Cardiac septum (tissue), 1 donor: ENCODE results near the gene COL4A2. TPM values are rescaled to one million over a fixed set of nuclear protein-coding genes. Genes with fewer than 3 reads are reported as not detected.

Source experiments
- DNase-seq: peaks from one replicate; pipeline ENCODE4 v3.0.0-alpha.2; 2020; ENCODE audit warnings: low spot score
- intact Hi-C: fragments of 100-400 bp; cut with DNase I; formaldehyde crosslinking; loops from one replicate; pipeline ENCODE4 v1.14.0; 2022
- total RNA-seq: library from RNA; stranded (reverse); fragmentation: NEBNext Ultra II Directional; extraction: Animal tissue kit (Norgen Biotek cat#: 25700); gene quantifications from one replicate; pipeline ENCODE4 v1.2.1, GENCODE V29; 2021
- donor health status: DM: no; HTN: no; CAD: no.

Gene COL4A2
- total RNA-seq, 1 donor from 2014 or later = 165 TPM

- no peak for DNase-seq
- intact Hi-C loops = loop anchor here (5.0 kb wide), 1 partner anchor 35 kb away; no protein-coding TSS in a partner anchor
Observed at GRCh38 chr13:110301606-110302553, 5.2 kb upstream of the COL4A2 start.

DNA sequence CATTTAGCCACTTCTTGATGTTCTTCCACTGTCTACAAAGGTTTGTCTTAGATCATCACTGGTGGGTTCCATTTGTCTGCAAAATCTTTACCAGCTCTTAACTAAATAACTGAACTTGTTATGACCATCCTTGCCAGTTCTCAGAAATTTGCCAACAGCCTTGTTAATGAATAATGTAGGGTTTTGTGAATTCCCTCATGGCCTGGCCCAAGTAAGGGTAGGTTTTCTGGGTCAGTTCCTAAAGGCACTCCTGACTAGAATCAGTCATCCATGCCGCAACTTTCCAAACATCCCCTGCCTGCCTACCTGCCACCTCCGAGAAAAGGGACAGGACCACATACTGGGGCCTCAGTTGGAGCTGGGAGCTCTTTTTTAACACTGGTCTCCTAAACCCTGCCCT, 4.1 kb upstream of the COL4A2 start:
- intact Hi-C loops = loop anchor here (5.0 kb wide), 1 partner anchor 36 kb away; no protein-coding TSS in a partner anchor

GRCh38 chr13:110303644-110304043, 3.4 kb upstream of the COL4A2 start:
- peak; percentile 58 for DNase-seq
- intact Hi-C loops = loop anchor here (2.0 to 5.0 kb wide), 2 partner anchors 36 to 103 kb away; no protein-coding TSS in a partner anchor

More for the DNA sequence above, 4.1 kb upstream of the COL4A2 start:
- DNase-seq = no peak

GRCh38 chr13:110304256-110304655, 2.8 kb upstream of the COL4A2 start:
- intact Hi-C loops = loop anchor here (2.0 to 5.0 kb wide), 2 partner anchors 37 to 103 kb away; no protein-coding TSS in a partner anchor
- DNase-seq = peak; percentile 67

DNA sequence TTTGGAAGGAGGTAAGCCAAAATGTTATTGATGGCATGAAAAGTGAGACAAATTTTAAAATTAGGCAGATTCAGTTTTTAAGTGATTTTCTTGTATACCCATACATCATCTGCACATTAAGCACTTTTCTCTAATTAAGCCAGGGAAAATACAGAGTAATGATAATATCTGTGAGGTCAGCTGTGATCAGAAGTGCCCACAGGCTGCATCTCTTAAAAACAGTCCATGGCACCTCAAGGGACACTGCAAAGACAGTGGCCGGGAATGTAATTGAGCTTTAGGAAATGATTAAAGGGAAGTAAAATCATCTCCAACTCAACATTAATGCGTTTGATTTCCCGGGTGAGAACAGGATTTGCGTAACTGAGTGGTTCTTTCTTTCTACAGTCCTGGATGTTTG, 2.1 kb upstream of the COL4A2 start:
- DNase-seq = no peak
- intact Hi-C loops = loop anchor here (2.0 to 5.0 kb wide), 2 partner anchors 73 to 102 kb away; no protein-coding TSS in a partner anchor

GRCh38 chr13:110305544-110305943, 1.5 kb upstream of the COL4A2 start:
- intact Hi-C loops = loop anchor here (2.0 to 5.0 kb wide), 2 partner anchors 73 to 101 kb away; no protein-coding TSS in a partner anchor

GRCh38 chr13:110305949-110306339, 1.1 kb upstream of the COL4A2 start:
- peak; percentile 20 for DNase-seq
- intact Hi-C loops = loop anchor here (2.0 to 5.0 kb wide), 2 partner anchors 74 to 101 kb away; no protein-coding TSS in a partner anchor

More at GRCh38 chr13:110305544-110305943, 1.5 kb upstream of the COL4A2 start:
- no peak for DNase-seq

GRCh38 chr13:110306340-110306959, 634 bp upstream of the COL4A2 start:
- intact Hi-C loops = loop anchor here (5.0 kb wide), 1 partner anchor 74 kb away; no protein-coding TSS in a partner anchor
- DNase-seq = peak; percentile 72

DNA sequence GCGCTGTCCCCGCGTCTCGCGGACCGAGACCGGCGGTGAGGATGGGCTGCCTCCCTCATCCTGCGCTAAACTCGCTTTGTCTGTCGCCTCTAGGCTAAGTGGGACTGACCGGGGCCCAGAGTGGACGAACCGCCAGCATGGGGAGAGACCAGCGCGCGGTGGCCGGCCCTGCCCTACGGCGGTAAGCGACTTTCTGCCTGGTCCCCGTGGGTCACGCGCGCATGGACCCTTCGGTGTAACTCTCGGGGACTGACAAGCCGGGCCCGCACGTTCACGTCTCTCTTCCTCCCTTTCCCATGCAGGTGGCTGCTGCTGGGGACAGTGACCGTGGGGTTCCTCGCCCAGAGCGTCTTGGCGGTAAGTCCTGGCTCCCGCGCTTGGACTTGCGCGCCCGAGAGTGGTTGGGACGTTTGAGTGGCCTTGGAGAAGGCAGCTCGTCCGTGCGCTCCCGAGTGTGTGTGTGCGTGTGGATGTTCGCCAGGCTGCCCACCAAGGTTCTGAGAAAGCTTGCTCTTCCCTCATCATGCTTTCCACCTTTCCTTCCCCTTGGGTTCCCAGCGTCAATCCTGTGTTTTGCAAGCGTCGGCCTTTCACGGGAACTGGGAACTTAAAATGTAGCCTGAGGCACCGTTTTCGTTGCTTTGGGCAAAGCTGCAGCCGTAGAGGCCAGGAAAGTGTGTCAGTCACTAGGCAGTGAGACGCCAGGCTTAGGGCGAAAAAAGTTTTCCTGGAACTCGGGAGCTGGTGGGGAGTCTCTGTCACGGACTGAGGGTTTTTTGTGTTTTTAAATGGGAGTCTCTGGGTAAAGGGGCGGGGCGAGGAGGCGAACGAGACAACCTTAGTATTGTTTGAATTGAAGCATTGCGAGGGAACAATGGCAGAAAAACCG, 927 bp downstream of the COL4A2 start:
- intact Hi-C loops = loop anchor here (5.0 kb wide), 1 partner anchor 76 kb away; no protein-coding TSS in a partner anchor
- peak; percentile 77 for DNase-seq

GRCh38 chr13:110308656-110309359, 1.7 kb downstream of the COL4A2 start:
- peak; percentile 68 for DNase-seq
- intact Hi-C loops = loop anchor here (5.0 kb wide), 1 partner anchor 77 kb away; no protein-coding TSS in a partner anchor

DNA sequence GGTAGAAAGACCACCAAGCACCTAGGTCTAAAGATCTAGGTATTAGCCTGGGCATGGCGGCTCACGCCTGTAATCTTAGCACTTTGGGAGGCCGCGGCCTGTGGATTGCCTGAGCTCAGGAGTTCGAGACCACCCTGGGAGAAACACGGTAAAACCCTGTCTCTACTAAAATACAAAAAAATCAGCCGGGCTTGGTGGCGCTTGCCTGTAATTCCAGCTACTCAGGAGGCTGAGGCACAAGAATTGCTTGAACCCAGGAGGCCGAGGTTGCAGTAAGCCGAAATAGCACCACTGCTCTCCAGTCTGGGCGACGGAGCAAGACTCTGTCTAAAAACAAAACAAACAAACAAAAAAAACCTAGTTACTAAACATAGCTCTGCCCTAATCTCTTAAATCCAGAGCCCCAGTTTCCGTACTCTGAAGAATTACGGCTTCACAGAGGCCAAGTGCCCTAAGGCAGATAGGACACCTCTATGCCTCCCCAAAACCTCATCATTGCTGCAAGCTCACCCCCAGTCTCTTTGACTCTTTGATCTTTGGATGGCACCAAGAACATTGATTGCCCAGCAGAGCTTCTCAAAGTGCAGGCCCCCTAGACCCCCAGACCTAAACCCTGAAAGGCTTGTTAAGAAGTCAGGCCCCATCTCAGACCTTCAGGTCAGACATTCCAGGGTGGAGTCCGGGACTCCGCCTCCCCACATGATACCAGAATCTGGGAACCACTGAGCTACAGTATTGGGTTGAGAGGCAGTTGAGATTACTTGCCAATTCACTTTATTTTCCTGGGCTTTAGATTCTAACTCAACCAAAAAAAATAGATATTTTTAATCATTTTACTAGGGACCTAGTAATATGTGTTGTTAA, 2.8 kb downstream of the COL4A2 start:
- DNase-seq = peak; percentile 67
- intact Hi-C loops = loop anchor here (5.0 kb wide), 2 partner anchors 37 to 78 kb away; no protein-coding TSS in a partner anchor

GRCh38 chr13:110310541-110311442, 3.7 kb downstream of the COL4A2 start:
- intact Hi-C loops = loop anchor here (5.0 kb wide), 1 partner anchor 37 kb away; no protein-coding TSS in a partner anchor
- DNase-seq = peak; percentile 65

- peak; percentile 74 for DNase-seq
- intact Hi-C loops = loop anchor here (5.0 kb wide), 1 partner anchor 36 kb away; no protein-coding TSS in a partner anchor
Observed at GRCh38 chr13:110311443-110312338, 4.6 kb downstream of the COL4A2 start.

DNA sequence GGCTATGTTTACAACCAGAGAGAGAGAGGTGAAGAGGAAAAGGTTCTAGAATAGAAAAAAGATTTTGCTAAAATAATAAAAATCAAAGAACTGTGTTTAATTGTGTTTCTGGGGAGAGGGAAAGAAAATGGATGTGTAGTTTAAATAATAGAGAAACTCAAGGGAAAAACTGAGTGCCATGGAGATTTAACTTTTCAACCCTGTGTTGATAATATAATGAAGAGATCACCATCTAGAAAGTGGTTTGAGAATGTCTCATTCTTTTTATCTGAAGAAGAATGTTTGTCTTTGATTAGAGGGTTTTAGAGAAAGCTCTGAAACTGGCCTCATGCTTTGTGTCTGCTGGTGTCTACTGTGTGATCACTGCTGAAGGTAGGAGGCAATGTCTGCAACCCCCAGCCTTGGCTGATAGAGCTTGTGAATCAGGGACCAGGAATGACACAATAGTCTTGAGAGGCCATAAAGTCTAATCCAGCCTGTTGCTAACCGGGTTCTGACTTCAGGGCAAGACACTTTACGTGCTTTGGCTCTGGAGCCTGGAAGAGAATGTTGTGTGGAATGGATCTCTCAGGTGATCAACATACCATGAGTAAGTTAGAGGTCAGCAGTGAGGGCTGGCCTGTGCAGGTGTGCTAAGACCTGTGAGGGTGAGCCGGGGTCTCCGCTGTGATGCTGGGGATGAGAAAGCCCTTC, 5.4 kb downstream of the COL4A2 start:
- intact Hi-C loops = loop anchor here (5.0 kb wide), 1 partner anchor 35 kb away; no protein-coding TSS in a partner anchor

More for the DNA sequence above, 5.4 kb downstream of the COL4A2 start:
- DNase-seq = peak; percentile 59
